HG03565 (cell line): ENCODE measurements around the gene CA12.

ENCODE experiments used
- ATAC-seq: cut with Tn5 transposase; IDR thresholded peaks from one replicate; pipeline ENCODE4 v1.9.1; 2021; ENCODE audit warnings: mild to moderate bottlenecking, moderate library complexity; ENCODE audit not compliant: unreplicated experiment

The CA12 gene

GRCh38 chr15:63379492-63380150 lies 2.0 kb downstream of the CA12 start:
- no peak for ATAC-seq

- no peak for ATAC-seq
Observed at GRCh38 chr15:63378946-63379345, 2.7 kb downstream of the CA12 start.

- ATAC-seq: no peak
Observed at GRCh38 chr15:63374686-63375520, 6.7 kb downstream of the CA12 start.

GRCh38 chr15:63373866-63374548 lies 7.6 kb downstream of the CA12 start:
- no peak for ATAC-seq

GRCh38 chr15:63373330-63373729 lies 8.3 kb downstream of the CA12 start:
- ATAC-seq: no peak

- ATAC-seq: no peak
Observed at GRCh38 chr15:63372753-63373152, 8.9 kb downstream of the CA12 start.

- no peak for ATAC-seq
Observed at GRCh38 chr15:63372018-63372705, 9.5 kb downstream of the CA12 start.

GRCh38 chr15:63371297-63371918 lies 10.2 kb downstream of the CA12 start:
- no peak for ATAC-seq

GRCh38 chr15:63370764-63371163 lies 10.9 kb downstream of the CA12 start:
- ATAC-seq: no peak

- no peak for ATAC-seq
Observed at GRCh38 chr15:63369781-63370180, 11.9 kb downstream of the CA12 start.

GRCh38 chr15:63369296-63369695 lies 12.3 kb downstream of the CA12 start:
- no peak for ATAC-seq

GRCh38 chr15:63368503-63368902 lies 13.1 kb downstream of the CA12 start:
- no peak for ATAC-seq

GRCh38 chr15:63367900-63368299 lies 13.7 kb downstream of the CA12 start:
- ATAC-seq: no peak

- no peak for ATAC-seq
Observed at GRCh38 chr15:63367390-63367789, 14.3 kb downstream of the CA12 start.

- no peak for ATAC-seq
Observed at GRCh38 chr15:63366451-63366850, 15.2 kb downstream of the CA12 start.

- ATAC-seq: no peak
Observed at GRCh38 chr15:63365273-63365680, 16.4 kb downstream of the CA12 start.

GRCh38 chr15:63364399-63365272 lies 17.0 kb downstream of the CA12 start:
- no peak for ATAC-seq

- no peak for ATAC-seq
Observed at GRCh38 chr15:63363292-63363691, 18.4 kb downstream of the CA12 start.

- ATAC-seq: no peak
Observed at GRCh38 chr15:63362885-63363284, 18.8 kb downstream of the CA12 start.

- no peak for ATAC-seq
Observed at GRCh38 chr15:63362196-63362595, 19.4 kb downstream of the CA12 start.
